ENCODE data around the gene SLC17A2.

Gene SLC17A2

DNA sequence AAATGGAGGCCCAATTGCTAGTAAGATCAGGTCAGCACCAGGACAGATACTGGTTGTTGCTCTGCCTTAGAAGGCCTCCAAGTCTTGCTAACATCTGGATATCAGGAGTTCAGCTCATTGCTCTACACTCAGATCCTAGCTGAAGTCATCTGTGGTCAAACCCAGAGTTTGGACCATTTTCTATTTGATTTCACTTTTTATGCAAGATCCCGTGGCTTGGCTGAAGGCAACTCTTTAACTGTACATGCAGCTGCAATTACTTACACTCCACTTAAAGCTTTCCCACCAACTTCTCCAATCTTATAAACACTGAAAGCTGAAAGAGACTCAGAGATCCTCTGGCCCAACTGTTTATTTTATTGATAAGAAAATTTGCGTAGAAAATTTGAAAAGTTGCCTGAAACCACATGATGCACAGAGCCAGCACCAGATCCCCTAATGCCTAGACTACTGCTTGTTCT, 2.7 kb downstream of the SLC17A2 start:
- ChIA-PET CTCF (no interaction called here), POLR2A (no interaction called here)
- H3K4me3 ChIP-seq (ENCODE audit: low read depth, low read length), result no peak overlapping the region
- DNase-seq (ENCODE audit: low read depth, low spot score), result no peak
- TF ChIP-seq, protein P1, sequence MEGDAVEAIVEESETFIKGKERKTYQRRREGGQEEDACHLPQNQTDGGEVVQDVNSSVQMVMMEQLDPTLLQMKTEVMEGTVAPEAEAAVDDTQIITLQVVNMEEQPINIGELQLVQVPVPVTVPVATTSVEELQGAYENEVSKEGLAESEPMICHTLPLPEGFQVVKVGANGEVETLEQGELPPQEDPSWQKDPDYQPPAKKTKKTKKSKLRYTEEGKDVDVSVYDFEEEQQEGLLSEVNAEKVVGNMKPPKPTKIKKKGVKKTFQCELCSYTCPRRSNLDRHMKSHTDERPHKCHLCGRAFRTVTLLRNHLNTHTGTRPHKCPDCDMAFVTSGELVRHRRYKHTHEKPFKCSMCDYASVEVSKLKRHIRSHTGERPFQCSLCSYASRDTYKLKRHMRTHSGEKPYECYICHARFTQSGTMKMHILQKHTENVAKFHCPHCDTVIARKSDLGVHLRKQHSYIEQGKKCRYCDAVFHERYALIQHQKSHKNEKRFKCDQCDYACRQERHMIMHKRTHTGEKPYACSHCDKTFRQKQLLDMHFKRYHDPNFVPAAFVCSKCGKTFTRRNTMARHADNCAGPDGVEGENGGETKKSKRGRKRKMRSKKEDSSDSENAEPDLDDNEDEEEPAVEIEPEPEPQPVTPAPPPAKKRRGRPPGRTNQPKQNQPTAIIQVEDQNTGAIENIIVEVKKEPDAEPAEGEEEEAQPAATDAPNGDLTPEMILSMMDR (IDR thresholded peaks at IDR 0.05; ENCODE audit: insufficient read depth, low read length, missing control alignments), result no peak

DNA sequence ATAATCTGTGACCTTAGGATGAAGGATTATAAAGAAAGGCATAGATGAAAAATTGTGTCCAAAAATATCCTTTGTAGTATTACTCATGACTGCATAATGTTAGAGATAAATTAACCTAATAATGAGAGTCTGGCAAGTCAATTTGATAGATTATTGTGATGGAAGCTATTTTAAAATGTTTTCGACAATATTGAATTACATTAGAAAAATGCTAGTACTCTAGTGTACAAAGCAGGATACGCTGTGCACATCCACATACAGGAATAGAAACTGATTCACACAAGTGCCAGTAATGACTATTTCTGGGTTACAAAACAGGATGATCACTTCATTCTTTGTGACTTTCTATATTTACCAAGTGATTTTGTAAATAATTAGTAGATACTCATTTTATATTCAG, 3.3 kb downstream of the SLC17A2 start:
- ChIA-PET CTCF (no interaction called here), POLR2A (no interaction called here)
- no peak for DNase-seq (ENCODE audit: low read depth, low spot score)
- TF ChIP-seq, protein P1 (IDR thresholded peaks at IDR 0.05; ENCODE audit: insufficient read depth, low read length, missing control alignments), result no peak
- H3K4me3 ChIP-seq (ENCODE audit: low read depth, low read length), result no peak overlapping the region

GRCh38 chr6:25925876-25926275, 4.6 kb downstream of the SLC17A2 start:
- TF ChIP-seq, protein P1 (IDR thresholded peaks at IDR 0.05; ENCODE audit: insufficient read depth, low read length, missing control alignments), result no peak
- ChIA-PET POLR2A (no interaction called here), CTCF (interaction anchor here (0.9 kb wide), 1 partner anchor 67 kb away, joined by 3 read pairs; no protein-coding TSS in a partner anchor)
- DNase-seq (ENCODE audit: low read depth, low spot score), result no peak
- no peak overlapping the region for H3K4me3 ChIP-seq (ENCODE audit: low read depth, low read length)

DNA sequence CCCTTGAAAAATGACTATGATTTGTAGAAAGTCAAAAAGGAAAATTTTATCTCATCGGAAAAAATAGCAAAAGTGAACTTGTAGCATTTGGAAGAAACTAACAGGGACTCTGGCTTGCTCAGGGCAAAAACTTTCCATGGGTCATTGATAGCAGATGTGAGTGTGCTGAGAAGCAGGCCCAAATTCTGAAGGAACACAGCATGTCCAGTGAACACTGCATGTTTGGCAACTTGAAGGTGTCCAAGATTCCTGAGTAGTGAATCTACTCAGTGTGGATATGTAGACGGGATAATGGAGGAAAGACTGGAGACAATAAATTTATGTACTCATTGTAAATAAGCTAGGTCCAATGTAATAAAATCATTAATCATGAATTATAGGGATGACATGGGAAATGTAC, 8.2 kb downstream of the SLC17A2 start:
- H3K4me3 ChIP-seq (ENCODE audit: low read depth, low read length), result no peak overlapping the region
- POLR2A ChIA-PET, result no interaction called here
- CTCF ChIA-PET, result no interaction called here
- TF ChIP-seq, protein P1 (IDR thresholded peaks at IDR 0.05; ENCODE audit: insufficient read depth, low read length, missing control alignments), result no peak
- DNase-seq (ENCODE audit: low read depth, low spot score), result no peak

GRCh38 chr6:25921525-25922203, 8.8 kb downstream of the SLC17A2 start:
- TF ChIP-seq, protein P1 (IDR thresholded peaks at IDR 0.05; ENCODE audit: insufficient read depth, low read length, missing control alignments), result no peak
- no peak overlapping the region for H3K4me3 ChIP-seq (ENCODE audit: low read depth, low read length)
- ChIA-PET CTCF (no interaction called here), POLR2A (no interaction called here)
- no peak for DNase-seq (ENCODE audit: low read depth, low spot score)

GRCh38 chr6:25919657-25920056, 10.8 kb downstream of the SLC17A2 start:
- TF ChIP-seq, protein P1 (IDR thresholded peaks at IDR 0.05; ENCODE audit: insufficient read depth, low read length, missing control alignments), result no peak
- POLR2A ChIA-PET, result no interaction called here
- no peak overlapping the region for H3K4me3 ChIP-seq (ENCODE audit: low read depth, low read length)
- CTCF ChIA-PET, result interaction anchor here (1.3 kb wide), 1 partner anchor 131 kb away, joined by 3 read pairs; no protein-coding TSS in a partner anchor
- DNase-seq (ENCODE audit: low read depth, low spot score), result no peak

Data from AG04449 (cell line).